Ovary (tissue), 3 donors: Measurements from ENCODE around the gene CHRDL1.

Source experiments
- POLR2A ChIP-seq: fragments of 450-650 bp; IDR thresholded peaks from one replicate; pipeline ENCODE4 v1.6.1; 2017; ENCODE audit warnings: antibody characterized with exemption, mild to moderate bottlenecking, moderate library complexity
- TF ChIP-seq, protein P1 (sequence below), 3 donors: fragments of 450-650 bp in 2 of 3; fragments of 200-600 bp in 1 of 3; IDR thresholded peaks; one replicate each; pipeline versions ENCODE4 v1.5.1 to v1.8.0; 2016 to 2022; ENCODE audit warnings: antibody characterized with exemption in 3 of 3, mild to moderate bottlenecking in 1 of 3
- donor health status: DM: no; HTN: no; CAD: no.

DNA sequence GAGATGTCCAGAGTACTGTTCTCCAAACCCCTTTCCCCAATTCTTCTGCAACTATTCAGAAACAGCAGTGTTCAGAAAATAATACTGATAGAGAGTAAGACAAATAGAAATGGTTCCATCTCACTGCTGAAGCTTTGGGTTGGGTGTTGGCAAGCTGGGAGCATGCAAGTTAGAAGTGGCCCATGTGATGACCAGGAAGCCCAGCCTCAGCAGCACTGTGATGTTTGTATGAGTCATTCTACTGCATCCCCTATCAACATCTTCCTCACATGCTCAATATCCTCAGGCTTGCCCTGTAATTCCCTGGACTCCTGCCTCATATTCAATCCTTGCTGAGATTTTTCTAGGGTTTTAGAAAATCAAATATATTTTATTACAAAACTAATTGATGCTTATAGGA is 96.5 kb downstream of the CHRDL1 start:
- TF ChIP-seq, protein P1, sequence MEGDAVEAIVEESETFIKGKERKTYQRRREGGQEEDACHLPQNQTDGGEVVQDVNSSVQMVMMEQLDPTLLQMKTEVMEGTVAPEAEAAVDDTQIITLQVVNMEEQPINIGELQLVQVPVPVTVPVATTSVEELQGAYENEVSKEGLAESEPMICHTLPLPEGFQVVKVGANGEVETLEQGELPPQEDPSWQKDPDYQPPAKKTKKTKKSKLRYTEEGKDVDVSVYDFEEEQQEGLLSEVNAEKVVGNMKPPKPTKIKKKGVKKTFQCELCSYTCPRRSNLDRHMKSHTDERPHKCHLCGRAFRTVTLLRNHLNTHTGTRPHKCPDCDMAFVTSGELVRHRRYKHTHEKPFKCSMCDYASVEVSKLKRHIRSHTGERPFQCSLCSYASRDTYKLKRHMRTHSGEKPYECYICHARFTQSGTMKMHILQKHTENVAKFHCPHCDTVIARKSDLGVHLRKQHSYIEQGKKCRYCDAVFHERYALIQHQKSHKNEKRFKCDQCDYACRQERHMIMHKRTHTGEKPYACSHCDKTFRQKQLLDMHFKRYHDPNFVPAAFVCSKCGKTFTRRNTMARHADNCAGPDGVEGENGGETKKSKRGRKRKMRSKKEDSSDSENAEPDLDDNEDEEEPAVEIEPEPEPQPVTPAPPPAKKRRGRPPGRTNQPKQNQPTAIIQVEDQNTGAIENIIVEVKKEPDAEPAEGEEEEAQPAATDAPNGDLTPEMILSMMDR (IDR thresholded peaks at IDR 0.05): no peak
- TF ChIP-seq POLR2A: no peak
